Lower lobe of right lung (tissue), 2 donors: Measurements from ENCODE around the gene WDR90. TPM values are rescaled to one million over a fixed set of nuclear protein-coding genes. Genes with fewer than 3 reads are reported as not detected.

Source experiments
- ATAC-seq, 2 donors: fragments of 200-7000 bp; cut with Tn5 transposase; one replicate each; pipeline ENCODE4 v1.9.1; 2020 to 2022; ENCODE audit warnings: mild to moderate bottlenecking in 2 of 2, moderate library complexity in 2 of 2
- DNase-seq: peaks from one replicate; pipeline ENCODE4 v3.0.0-alpha.2; 2020
- H3K27ac ChIP-seq: fragments of 200-600 bp; one replicate; pipeline ENCODE4 v1.8.0; 2022
- H3K27me3 ChIP-seq: fragments of 200-600 bp; one replicate; pipeline ENCODE4 v1.8.0; 2022; ENCODE audit warnings: low read depth
- H3K36me3 ChIP-seq: fragments of 200-600 bp; one replicate; pipeline ENCODE4 v1.8.0; 2022; ENCODE audit warnings: mild to moderate bottlenecking
- H3K4me1 ChIP-seq: fragments of 200-600 bp; one replicate; pipeline ENCODE4 v1.8.0; 2022
- H3K4me3 ChIP-seq: fragments of 200-600 bp; one replicate; pipeline ENCODE4 v1.8.0; 2022; ENCODE audit warnings: mild to moderate bottlenecking
- H3K9me3 ChIP-seq: fragments of 200-600 bp; one replicate; pipeline ENCODE4 v1.8.0; 2022
- CTCF ChIP-seq: fragments of 200-600 bp; IDR thresholded peaks from one replicate; pipeline ENCODE4 v1.8.0; 2022; ENCODE audit warnings: antibody characterized with exemption, mild to moderate bottlenecking
- intact Hi-C: fragments of 100-400 bp; cut with DNase I; formaldehyde crosslinking; loops from one replicate; pipeline ENCODE4 v1.11.0; 2022
- total RNA-seq: library from RNA; stranded (reverse); fragmentation: NEBNext Ultra II Directional; extraction: Animal tissue kit (Norgen Biotek cat#: 25700); gene quantifications from one replicate; pipeline ENCODE4 v1.2.1, GENCODE V29; 2021
- donor health status: DM: no; HTN: yes; CAD: no; lungs with severe emphysema.

The WDR90 gene
- total RNA-seq, 1 donor from 2014 or later: 31.4 TPM

GRCh38 chr16:617855-618254, 31.3 kb upstream of the WDR90 start:
- ATAC-seq: peak; percentile 35 to 50
- H3K27ac ChIP-seq: peak overlapping the region; percentile 89
- peak overlapping the region; percentile 35 for H3K4me3 ChIP-seq
- H3K27me3 ChIP-seq: no peaks in the 10 kb centered on the region
- intact Hi-C loops: no loop called here
- no peaks in the 10 kb centered on the region for H3K9me3 ChIP-seq
- H3K36me3 ChIP-seq: no peaks in the 10 kb centered on the region
- peaks cover 20% of the 10 kb centered on the region for H3K4me1 ChIP-seq
- TF ChIP-seq CTCF: no peak
- peak; percentile 72 for DNase-seq

GRCh38 chr16:619476-620100, 29.6 kb upstream of the WDR90 start:
- TF ChIP-seq CTCF: no peak
- no peaks in the 10 kb centered on the region for H3K9me3 ChIP-seq
- H3K4me3 ChIP-seq: no peak overlapping the region
- no peaks in the 10 kb centered on the region for H3K36me3 ChIP-seq
- ATAC-seq (no peak), DNase-seq (peak; percentile 74)
- no peak overlapping the region for H3K27ac ChIP-seq
- intact Hi-C loops: no loop called here
- H3K4me1 ChIP-seq: peaks cover 20% of the 10 kb centered on the region
- H3K27me3 ChIP-seq: no peaks in the 10 kb centered on the region

GRCh38 chr16:620700-621525, 28.3 kb upstream of the WDR90 start:
- Histone ChIP-seq H3K4me3 (no peak overlapping the region), H3K9me3 (no peaks in the 10 kb centered on the region), H3K27ac (no peak overlapping the region), H3K36me3 (peaks cover 13% of the 10 kb centered on the region), H3K27me3 (no peaks in the 10 kb centered on the region), H3K4me1 (peaks cover 20% of the 10 kb centered on the region)
- TF ChIP-seq CTCF: no peak
- DNase-seq (no peak), ATAC-seq (no peak)
- intact Hi-C loops: no loop called here

- Histone ChIP-seq H3K4me1 (peaks cover 20% of the 10 kb centered on the region), H3K4me3 (no peak overlapping the region), H3K9me3 (no peaks in the 10 kb centered on the region), H3K36me3 (peaks cover 20% of the 10 kb centered on the region), H3K27me3 (no peaks in the 10 kb centered on the region), H3K27ac (peak overlapping the region; percentile 58)
- DNase-seq (no peak), ATAC-seq (no peak)
- TF ChIP-seq CTCF: no peak
- intact Hi-C loops: no loop called here
Observed at GRCh38 chr16:621526-622105, 27.5 kb upstream of the WDR90 start.

- ATAC-seq (no peak), DNase-seq (no peak)
- Histone ChIP-seq H3K27ac (peak overlapping the region; percentile 58), H3K36me3 (peaks cover 33% of the 10 kb centered on the region), H3K27me3 (no peaks in the 10 kb centered on the region), H3K4me1 (peaks cover 27% of the 10 kb centered on the region), H3K4me3 (no peak overlapping the region), H3K9me3 (no peaks in the 10 kb centered on the region)
- intact Hi-C loops: no loop called here
- TF ChIP-seq CTCF: no peak
Observed at GRCh38 chr16:622920-623280, 26.3 kb upstream of the WDR90 start.
